Posterior vena cava (tissue), 2 donors: ENCODE results near the gene MAPK8IP3. TPM values are rescaled to one million over a fixed set of nuclear protein-coding genes. Genes with fewer than 3 reads are reported as not detected.

ENCODE experiments used
- DNase-seq: peaks from one replicate; pipeline ENCODE4 v3.0.0-alpha.2; 2020; ENCODE audit warnings: low spot score
- intact Hi-C, 2 donors: fragments of 100-400 bp; cut with DNase I; formaldehyde crosslinking; loops; one replicate each; pipeline versions ENCODE4 v1.14.1 to v1.14.2; 2022 to 2023
- total RNA-seq, 2 donors: library from RNA; stranded (reverse); fragmentation: NEBNext Ultra II Directional; extraction: Animal tissue kit (Norgen Biotek cat#: 25700); gene quantifications; one replicate each; pipeline ENCODE4 v1.2.1, GENCODE V29; 2021
- donor health status: DM: yes; HTN: yes; CAD: no.
- donor health status: DM: yes; HTN: yes; CAD: no.

The MAPK8IP3 gene
- total RNA-seq, 2 donors from 2014 or later: 37.1 to 42.3 TPM

- intact Hi-C loops: no loop called here
- DNase-seq: no peak
Observed at GRCh38 chr16:1776991-1777374, 71.0 kb downstream of the MAPK8IP3 start.

DNA sequence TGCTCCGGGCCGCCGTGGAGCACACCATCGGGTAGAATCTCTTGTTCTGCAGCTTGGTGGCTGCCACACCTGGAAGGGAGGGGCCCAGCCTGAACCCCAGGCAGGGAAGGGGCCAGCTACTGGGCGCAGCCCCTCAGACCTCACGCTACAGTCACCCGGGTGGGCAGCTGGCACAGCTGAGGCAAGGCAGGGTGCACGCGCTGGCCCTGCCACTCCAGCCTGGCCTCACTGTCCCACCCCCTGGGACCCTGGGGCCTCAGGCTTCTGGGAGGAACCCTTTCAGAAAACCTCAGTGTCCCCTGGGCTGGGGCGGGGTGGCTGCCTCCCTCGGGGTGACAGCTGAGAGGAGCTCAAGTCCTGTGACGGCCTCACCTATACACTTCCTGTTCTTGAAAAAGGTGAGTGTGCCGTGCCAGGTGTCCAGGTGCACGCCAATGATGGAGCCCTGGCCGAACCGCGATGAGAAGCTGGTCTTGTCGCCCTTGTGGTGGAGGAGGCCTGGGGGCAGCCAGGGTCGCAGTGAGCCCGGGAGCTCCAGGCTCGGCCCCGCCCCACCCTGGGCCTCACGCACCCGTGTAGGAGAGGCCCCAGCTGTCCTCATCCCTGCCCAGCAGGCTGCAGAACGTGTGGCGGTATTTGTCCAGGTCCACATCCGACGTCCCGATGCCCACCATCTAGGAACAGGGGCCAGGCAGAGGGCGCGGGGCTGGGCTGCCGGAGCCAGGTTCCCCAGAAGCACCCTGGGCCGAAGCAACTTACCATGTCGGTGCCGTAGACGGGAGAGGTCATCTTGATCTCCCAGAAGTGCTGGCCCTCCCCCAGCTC is 71.6 kb downstream of the MAPK8IP3 start:
- DNase-seq: no peak
- intact Hi-C loops: no loop called here

- intact Hi-C loops: no loop called here
- no peak for DNase-seq
Observed at GRCh38 chr16:1778200-1779179, 72.5 kb downstream of the MAPK8IP3 start.

- no peak for DNase-seq
- intact Hi-C loops: no loop called here
Observed at GRCh38 chr16:1779234-1779701, 73.3 kb downstream of the MAPK8IP3 start.

DNA sequence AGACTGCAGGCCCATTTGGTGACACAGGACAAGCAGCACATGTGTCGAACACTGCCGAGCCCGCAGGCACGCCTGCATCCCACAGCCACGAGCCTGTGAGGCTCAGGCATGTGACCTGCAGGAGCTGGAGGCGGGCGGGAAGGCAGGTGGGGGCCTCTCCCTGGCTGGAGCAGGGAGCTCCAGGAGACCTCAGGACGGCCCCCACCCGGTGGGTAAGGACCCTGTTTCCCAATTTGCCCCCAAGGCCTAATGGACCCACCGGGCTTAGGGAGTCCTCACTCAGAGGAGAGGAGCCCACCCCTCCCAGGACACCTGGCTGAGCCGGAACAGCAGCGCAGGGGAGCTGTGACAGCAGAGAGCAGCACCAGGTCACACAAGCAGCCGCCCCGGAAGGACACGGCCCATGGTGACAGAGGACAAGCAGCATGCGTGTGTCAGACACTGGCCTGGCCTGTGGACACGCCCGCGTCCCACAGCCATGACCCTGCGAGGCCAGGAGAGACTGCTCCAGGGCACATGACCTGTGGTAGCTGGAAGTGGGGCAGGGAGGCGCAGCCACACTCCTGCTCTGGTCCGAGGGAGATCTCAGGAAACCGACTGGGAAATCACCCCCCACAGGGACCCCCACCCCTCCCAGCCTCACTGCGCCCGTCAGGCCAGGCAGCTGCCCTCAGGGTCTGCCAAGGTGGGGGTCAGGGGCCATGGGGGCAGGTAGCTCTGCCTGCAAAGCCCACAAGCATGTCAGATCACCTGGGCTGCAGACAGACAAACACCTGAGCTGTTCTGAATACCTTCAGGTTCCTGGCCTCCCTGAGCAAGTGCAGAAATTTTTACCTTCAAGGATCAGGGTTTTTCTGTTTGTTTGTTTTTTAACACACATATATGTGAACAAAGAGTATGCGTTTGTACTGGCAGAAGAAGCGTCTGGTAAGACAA is 74.0 kb downstream of the MAPK8IP3 start:
- intact Hi-C loops: no loop called here
- no peak for DNase-seq

DNA sequence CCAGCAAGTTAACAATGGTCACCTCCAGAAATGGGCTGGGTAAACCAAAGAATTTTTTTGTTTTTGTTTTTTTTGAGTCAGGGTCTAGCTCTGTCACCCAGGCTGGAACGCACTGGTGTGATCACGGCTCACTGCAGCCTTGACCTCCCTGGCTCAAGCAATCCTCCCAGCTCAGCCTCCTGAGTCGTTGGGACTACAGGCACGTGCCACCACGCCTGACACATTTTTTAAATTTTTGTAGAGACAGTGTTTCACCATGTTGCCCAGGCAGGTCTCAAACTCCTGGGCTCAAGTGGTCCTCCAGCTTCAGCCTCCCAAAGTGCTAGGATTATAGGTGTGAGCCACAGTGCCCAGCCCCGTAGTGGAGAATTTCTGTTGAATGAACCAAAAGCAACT is 74.7 kb downstream of the MAPK8IP3 start:
- DNase-seq: no peak
- intact Hi-C loops: no loop called here

DNA sequence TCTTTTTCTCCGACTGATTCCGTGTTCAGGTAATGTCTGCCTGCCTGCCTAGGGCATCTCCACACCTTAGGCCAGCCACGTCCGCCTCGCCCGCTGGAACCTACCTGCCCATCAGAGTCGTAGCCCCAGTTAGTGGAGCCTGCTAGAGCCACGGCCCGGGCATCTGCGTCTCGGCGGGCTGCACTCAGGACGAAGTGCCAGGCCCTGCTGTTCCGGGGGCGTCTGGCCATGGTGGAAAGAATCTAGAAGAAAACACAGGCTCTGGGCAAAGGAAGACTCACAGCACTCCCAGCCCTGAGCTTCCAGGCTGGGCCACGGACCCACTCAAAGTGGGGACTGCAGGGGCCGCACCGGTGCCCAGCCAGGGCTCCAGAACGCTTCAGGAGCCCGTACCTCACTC is 75.3 kb downstream of the MAPK8IP3 start:
- intact Hi-C loops: no loop called here
- DNase-seq: no peak

DNA sequence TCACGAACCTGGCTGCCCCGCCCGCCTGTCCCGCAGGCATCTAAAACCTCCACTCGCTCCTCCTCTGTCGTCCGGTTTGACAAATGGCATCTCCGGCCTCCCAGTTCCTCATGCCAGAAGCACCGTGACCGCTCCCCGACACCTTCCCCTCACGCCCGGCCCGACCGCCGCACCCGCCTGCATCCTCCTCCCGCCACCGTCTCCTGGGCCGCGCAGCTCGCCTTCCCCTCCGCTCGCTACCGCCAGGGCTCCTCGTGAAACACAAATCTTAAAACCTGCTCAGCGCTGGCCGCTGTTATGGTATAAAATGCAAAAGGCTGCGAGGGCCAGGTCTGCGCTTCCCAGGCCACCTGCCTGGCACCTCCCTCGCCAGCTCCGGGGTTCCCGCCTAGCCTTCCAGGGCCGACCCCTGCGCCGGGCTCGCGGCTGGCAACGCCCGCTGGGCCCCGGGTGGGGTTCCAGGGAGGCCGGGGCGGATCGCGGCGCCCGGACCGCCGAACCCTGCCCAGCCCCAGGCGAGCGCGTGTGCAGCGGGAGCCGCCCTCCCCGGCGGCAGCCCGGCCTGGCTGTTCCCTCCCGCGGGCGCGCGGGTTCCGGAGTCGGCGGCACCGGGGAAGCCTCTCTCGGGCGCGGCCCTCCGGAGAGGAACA is 75.9 kb downstream of the MAPK8IP3 start:
- DNase-seq: no peak

GRCh38 chr16:1782408-1783264 is 76.6 kb downstream of the MAPK8IP3 start, which contains the start of the genes NUBP2 and SPSB3:
TSS of gene NUBP2 (plus strand) at chr16:1782960. CDS start at chr16:1783021, 61 bp downstream.
TSS of gene SPSB3 (minus strand) at chr16:1782571. CDS start at chr16:1781483, 1,088 bp downstream.
- peak; percentile 100 for DNase-seq
- intact Hi-C loops: no loop called here

More for the DNA sequence above, 75.9 kb downstream of the MAPK8IP3 start:
- intact Hi-C loops: no loop called here

DNA sequence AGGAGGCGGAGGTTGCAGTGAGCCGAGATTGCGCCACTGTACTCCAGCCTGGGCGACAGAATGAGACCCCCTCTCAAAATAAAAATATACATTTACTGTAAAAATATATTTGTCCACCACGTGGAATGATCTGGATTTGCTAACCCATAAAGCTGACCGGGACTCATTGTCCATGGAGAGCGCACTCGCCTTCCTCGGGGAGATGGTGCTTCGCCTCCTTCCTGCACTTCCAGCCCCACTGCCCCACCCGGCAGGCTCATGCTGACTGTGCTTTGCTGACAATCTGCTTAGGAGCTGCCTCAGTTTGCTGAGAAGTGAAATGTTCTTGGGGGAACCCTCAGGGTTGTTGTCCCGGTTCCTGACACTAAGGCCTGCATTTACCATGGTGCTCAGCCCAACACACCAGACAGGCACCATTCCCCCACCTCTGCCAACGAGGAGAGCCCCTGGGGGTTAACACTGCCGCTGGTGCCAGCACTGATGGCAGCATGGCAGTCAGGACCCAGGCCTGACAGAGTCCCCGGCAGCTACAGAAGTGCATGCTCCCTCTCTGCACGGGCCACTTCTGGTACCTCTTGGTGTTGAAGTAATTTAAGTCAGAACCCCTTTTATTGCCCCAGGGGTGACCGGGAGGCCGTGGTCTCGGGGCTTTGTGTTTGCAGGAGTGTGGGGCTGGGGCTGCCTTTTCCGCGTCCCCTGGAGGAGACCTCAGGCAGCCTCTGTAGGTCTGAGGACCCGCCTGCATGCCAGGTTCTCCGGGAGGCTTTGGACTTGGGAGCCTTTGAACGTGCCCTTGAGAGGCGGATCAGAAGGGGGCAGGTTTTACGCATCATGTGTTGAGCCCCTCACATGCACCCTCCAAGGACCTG is 79.2 kb downstream of the MAPK8IP3 start:
- intact Hi-C loops: no loop called here
- DNase-seq: no peak

- intact Hi-C loops: no loop called here
- no peak for DNase-seq
Observed at GRCh38 chr16:1785846-1786170, 79.8 kb downstream of the MAPK8IP3 start.

- intact Hi-C loops: no loop called here
- no peak for DNase-seq
Observed at GRCh38 chr16:1786242-1787055, 80.5 kb downstream of the MAPK8IP3 start.

DNA sequence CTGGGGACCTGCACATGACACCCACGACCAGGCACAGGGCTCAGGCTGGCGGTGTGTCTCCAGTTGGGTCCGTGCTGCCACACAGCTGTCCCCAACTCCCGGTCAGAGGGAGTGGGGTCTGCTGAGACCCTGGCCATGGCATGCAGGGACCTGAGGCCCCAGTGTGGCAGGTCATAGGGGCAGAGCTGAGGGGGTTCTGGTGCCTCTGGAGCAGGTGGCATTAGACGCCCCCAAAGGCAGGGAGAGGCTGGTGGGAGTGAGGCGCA is 81.0 kb downstream of the MAPK8IP3 start:
- intact Hi-C loops: no loop called here
- DNase-seq: peak; percentile 72

DNA sequence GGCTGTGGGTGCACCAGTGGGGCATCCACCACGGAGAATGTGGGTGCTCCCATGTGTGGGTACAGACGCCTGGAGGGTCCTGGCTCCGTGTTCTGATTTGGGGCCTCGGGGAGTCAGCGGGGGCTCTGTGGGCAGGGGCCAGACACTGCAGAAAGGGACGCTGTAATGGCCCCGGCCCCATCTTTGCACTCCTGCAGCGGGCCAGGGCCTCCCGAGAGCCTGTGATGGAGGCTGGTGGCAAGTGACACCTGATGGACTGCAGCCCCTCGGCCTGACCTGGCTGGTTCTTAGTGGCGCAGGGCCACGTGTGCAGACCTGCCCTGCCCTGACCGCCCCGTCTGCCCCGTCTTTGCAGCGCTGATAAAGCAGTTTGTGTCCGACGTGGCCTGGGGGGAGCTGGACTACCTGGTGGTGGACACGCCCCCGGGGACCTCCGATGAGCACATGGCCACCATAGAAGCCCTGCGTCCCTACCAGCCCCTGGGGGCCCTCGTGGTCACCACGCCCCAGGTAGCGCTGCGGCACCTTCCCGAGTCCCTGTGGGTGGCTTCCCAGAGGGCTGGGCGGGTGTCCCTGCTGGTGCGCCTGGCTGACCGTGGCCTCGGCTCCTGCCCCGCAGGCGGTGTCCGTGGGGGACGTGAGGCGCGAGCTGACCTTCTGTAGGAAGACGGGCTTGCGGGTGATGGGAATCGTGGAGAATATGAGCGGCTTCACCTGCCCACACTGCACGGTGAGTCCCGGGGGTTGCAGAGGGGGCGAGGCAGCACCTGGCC is 81.5 kb downstream of the MAPK8IP3 start:
- intact Hi-C loops: no loop called here
- peak; percentile 78 for DNase-seq

GRCh38 chr16:1788095-1788707 is 82.2 kb downstream of the MAPK8IP3 start:
- intact Hi-C loops: no loop called here
- no peak for DNase-seq
